Endothelial cell of umbilical vein (primary cell): Measurements from ENCODE around the gene PRR11. TPM values are rescaled to one million over a fixed set of nuclear protein-coding genes. Genes with fewer than 3 reads are reported as not detected.

Source experiments
- BruUV-seq: library from RNA; stranded (reverse); fragments of 400-500 nt; replicated peaks from 2 replicates; lab custom pipeline; 2021; lab: Mats Ljungman, UMichigan
- CTCF ChIA-PET: fragments of 300-600, 350-600 bp; sonication (Branson Sonifier 250); formaldehyde crosslinking; loops from one replicate; lab custom pipeline; 2021; ENCODE audit warnings: antibody characterized with exemption, inconsistent platforms; lab: Charles Lee
- POLR2A ChIA-PET: fragments of 300-600, 350-600 bp; sonication (Branson Sonifier 250); formaldehyde crosslinking; loops from one replicate; lab custom pipeline; 2021; ENCODE audit warnings: antibody characterized with exemption, inconsistent platforms; lab: Charles Lee
- DNase-seq: peaks from one replicate; pipeline ENCODE4 v3.0.0-alpha.2; 2011; ENCODE audit warnings: low read depth, low spot score
- FAIRE-seq: peaks from 2 replicates; lab custom pipeline; 2011; peaks lifted over from hg19 to GRCh38; lab: Jason Lieb, UNC
- H2AFZ ChIP-seq: 2 replicates; pipeline ENCODE4 v1.6.0; 2012; ENCODE audit warnings: low read depth, low read length, control low read depth, inconsistent platforms
- H3K27ac ChIP-seq: 2 replicates; pipeline ENCODE4 v1.5.1; 2011; ENCODE audit warnings: low read depth, mild to moderate bottlenecking, control low read depth, low read length, moderate library complexity; ENCODE audit not compliant: insufficient read depth
- H3K27me3 ChIP-seq, 2 experiments: 2 replicates each; pipeline versions ENCODE4 v1.6.0 to v1.6.1; 2011; ENCODE audit warnings: low read length in 2 of 2, mixed read lengths in 1 of 2; ENCODE audit not compliant: control insufficient read depth in 2 of 2, insufficient read depth in 2 of 2
- H3K36me3 ChIP-seq, 2 experiments: 2 replicates in 1 of 2; 3 replicates in 1 of 2; pipeline ENCODE4 v1.5.1; 2011; ENCODE audit warnings: low read length in 2 of 2, mild to moderate bottlenecking in 1 of 2, moderate library complexity in 1 of 2; ENCODE audit not compliant: control insufficient read depth in 2 of 2, insufficient read depth in 2 of 2; ENCODE audit errors: extremely low read depth in 1 of 2
- H3K4me1 ChIP-seq: 3 replicates; pipeline ENCODE4 v1.5.1; 2011; ENCODE audit warnings: mild to moderate bottlenecking, low read length; ENCODE audit not compliant: control insufficient read depth, insufficient read depth; ENCODE audit errors: extremely low read depth
- H3K4me2 ChIP-seq: 2 replicates; pipeline ENCODE4 v1.6.1; 2011; ENCODE audit warnings: low read length, control low read depth, mixed read lengths; ENCODE audit not compliant: insufficient read depth
- H3K4me3 ChIP-seq, 3 experiments: fragments of 200-600 bp in 1 of 3; sonication (generic), shearing (Covaris generic) in 1 of 3; replicated peaks in 1 of 3; 2 replicates each; pipeline ENCODE4 v1.5.1; 2011 to 2016; ENCODE audit warnings: control low read depth in 3 of 3, low read length in 3 of 3, mild to moderate bottlenecking in 2 of 3, inconsistent platforms in 1 of 3, low read depth in 1 of 3, moderate library complexity in 1 of 3; ENCODE audit not compliant: insufficient read depth in 1 of 3
- H3K79me2 ChIP-seq: 2 replicates; pipeline ENCODE4 v1.6.0; 2012; ENCODE audit warnings: low read length, inconsistent platforms; ENCODE audit not compliant: control insufficient read depth, insufficient read depth
- H3K9ac ChIP-seq: replicated peaks from 2 replicates; pipeline ENCODE3; 2011; ENCODE audit warnings: low read length, control low read depth; ENCODE audit not compliant: insufficient read depth; ENCODE audit errors: extremely low read depth
- H3K9me1 ChIP-seq: replicated peaks from 3 replicates; pipeline ENCODE4 v1.6.0; 2011; ENCODE audit warnings: mild to moderate bottlenecking, low read length; ENCODE audit not compliant: control insufficient read depth, insufficient read depth; ENCODE audit errors: extremely low read depth
- H3K9me3 ChIP-seq: replicated peaks from 2 replicates; pipeline ENCODE4 v1.5.1; 2012; ENCODE audit warnings: low read length, inconsistent platforms; ENCODE audit not compliant: control insufficient read depth, insufficient read depth
- H4K20me1 ChIP-seq: replicated peaks from 2 replicates; pipeline ENCODE3; 2011; ENCODE audit warnings: mild to moderate bottlenecking, low read length; ENCODE audit not compliant: control insufficient read depth, insufficient read depth; ENCODE audit errors: extremely low read depth
- EZH2 ChIP-seq: IDR thresholded peaks from 2 replicates; pipeline ENCODE4 v1.6.1; 2012; ENCODE audit warnings: borderline replicate concordance, low read depth, mild to moderate bottlenecking, moderate library complexity, low read length, inconsistent platforms; ENCODE audit not compliant: severe bottlenecking
- FOS ChIP-seq: IDR thresholded peaks from 2 replicates; pipeline ENCODE4 v1.6.1; 2011; ENCODE audit warnings: mild to moderate bottlenecking, low read length, moderate library complexity, borderline replicate concordance; ENCODE audit not compliant: insufficient read depth
- GATA2 ChIP-seq: IDR thresholded peaks from 2 replicates; pipeline ENCODE4 v1.7.0; 2011; ENCODE audit warnings: low read depth, mild to moderate bottlenecking, moderate library complexity, mixed read lengths, low read length; ENCODE audit not compliant: insufficient read length, insufficient read depth
- JUN ChIP-seq: IDR thresholded peaks from 2 replicates; pipeline ENCODE4 v1.6.1; 2011; ENCODE audit warnings: borderline replicate concordance, low read depth; ENCODE audit not compliant: insufficient read length, insufficient read depth
- MAX ChIP-seq: IDR thresholded peaks from 2 replicates; pipeline ENCODE4 v1.6.1; 2011; ENCODE audit not compliant: insufficient read depth, insufficient read length
- POLR2AphosphoS5 ChIP-seq: IDR thresholded peaks from 2 replicates; pipeline ENCODE4 v1.6.1; 2012; ENCODE audit warnings: low read depth, mild to moderate bottlenecking, control low read depth, low read length, moderate library complexity; ENCODE audit not compliant: insufficient read depth
- dilution Hi-C: fragments of 300-500 bp; cut with MboI; formaldehyde crosslinking; loops from one replicate; pipeline ENCODE4 v1.15.0; 2019; ENCODE audit warnings: low sequenced_read_pairs; ENCODE audit not compliant: extremely low pct_ligation_motif_present
- intact Hi-C: fragments of 100-400 bp; cut with micrococcal nuclease; formaldehyde crosslinking; loops from one replicate; pipeline ENCODE4 v1.10.0; 2022
- polyA plus RNA-seq, 4 experiments: library from polyadenylated mRNA; depleted of rRNA in 3 of 4; stranded (reverse) in 3 of 4; unstranded in 1 of 4; fragments of >200 nt; gene quantifications; 2 replicates each; pipeline versions ENCODE4 v1.2.1 to v1.2.3, GENCODE V29; 2011 to 2012; ENCODE audit warnings: missing spikeins in 1 of 4
- total RNA-seq: library from RNA; stranded (reverse); gene quantifications from 2 replicates; pipeline ENCODE4 v1.2.3, GENCODE V29; 2021

The PRR11 gene
- total and polyA plus RNA-seq, 2 donors (not counting 3 experiments of a cell fraction or from before 2014, with no cell fraction given): 28.8 to 86.3 TPM

GRCh38 chr17:59105852-59106462 lies 49.6 kb upstream of the PRR11 start:
- H3K27me3 ChIP-seq: no peaks in the 10 kb centered on the region
- dilution Hi-C loops (no loop called here), intact Hi-C loops (loop anchor here (1.0 to 2.0 kb wide), 4 partner anchors 13 to 587 kb away; partner anchors contain the start of genes PRR11 and SKA2)
- FAIRE-seq (peak; percentile 75), DNase-seq (peak; percentile 53)
- no peaks in the 10 kb centered on the region for H4K20me1 ChIP-seq
- CTCF ChIA-PET: interaction anchor here (0.7 to 1.6 kb wide), 3 partner anchors 11 to 48 kb away, joined by 3 to 6 read pairs (median 3); no protein-coding TSS in a partner anchor
- H3K4me1 ChIP-seq: peaks cover 18% of the 10 kb centered on the region
- H3K9ac ChIP-seq: peak overlapping the region; percentile 82
- H2AFZ ChIP-seq: peak overlapping the region; percentile 39
- POLR2A ChIA-PET: interaction anchor here (1.0 to 1.2 kb wide), 2 partner anchors 13 to 32 kb away, joined by 3 to 5 read pairs; no protein-coding TSS in a partner anchor
- H3K9me1 ChIP-seq: no peaks in the 10 kb centered on the region
- TSS peak; percentile 23 for BruUV-seq
- H3K4me2 ChIP-seq: peak overlapping the region; percentile 73
- TF ChIP-seq JUN (no peak), MAX (no peak), POLR2AphosphoS5 (no peak), FOS (no peak), GATA2 (no peak), EZH2 (no peak)
- H3K9me3 ChIP-seq: no peaks in the 10 kb centered on the region
- peak overlapping the region; percentile 63 for H3K27ac ChIP-seq
- H3K79me2 ChIP-seq: peaks cover 36% of the 10 kb centered on the region
- H3K36me3 ChIP-seq: peaks cover 0 to 4% of the 10 kb centered on the region in 2 experiments
- peak overlapping the region; percentile 19 to 77 (median 55) for H3K4me3 ChIP-seq
